GM19468 (cell line): ENCODE data around the gene ERAP2.
"Not testable (repeated sequence)": the region's sequence is repeated elsewhere in the genome, so short reads cannot be mapped to it uniquely, and the experiment has no call there.

ENCODE experiments used
- ATAC-seq: cut with Tn5 transposase; IDR thresholded peaks from one replicate; pipeline ENCODE4 v1.9.1; 2021; ENCODE audit warnings: mild to moderate bottlenecking, moderate library complexity, moderate number of reproducible peaks; ENCODE audit not compliant: unreplicated experiment; ENCODE audit errors: extremely low read depth

Gene ERAP2

DNA sequence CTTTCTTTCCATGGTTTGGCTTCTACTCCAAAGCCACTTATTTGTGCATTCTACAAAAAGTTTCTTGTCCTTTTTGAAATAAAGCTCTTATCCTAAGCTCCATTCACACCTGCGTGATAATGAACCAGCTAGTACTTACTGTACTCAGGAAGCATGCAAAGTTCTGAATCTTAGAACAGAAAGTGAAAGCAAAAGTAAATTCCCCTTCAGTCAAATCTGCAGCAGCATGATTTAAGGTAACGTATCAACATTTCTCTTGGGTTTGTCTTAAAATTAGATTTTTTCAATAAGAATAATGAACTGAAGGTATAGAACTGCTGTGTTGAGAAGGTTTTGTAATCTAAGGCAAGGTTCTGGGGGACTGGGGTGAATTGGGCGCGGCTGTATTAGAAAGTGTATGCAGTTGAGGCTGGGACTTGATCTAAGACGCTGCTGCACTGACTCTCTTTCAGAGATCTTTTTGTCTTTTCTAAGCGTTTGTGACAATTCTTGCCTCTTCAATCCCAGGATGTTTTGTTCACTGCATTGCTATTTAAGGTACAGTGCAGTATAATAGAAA, at the start of gene ERAP2:
ERAP2 (plus strand) TSS at position 209 of the 559 bp plus-strand sequence. CDS start 3,186 bp downstream, outside the sequence.
- peak; percentile 52 for ATAC-seq

DNA sequence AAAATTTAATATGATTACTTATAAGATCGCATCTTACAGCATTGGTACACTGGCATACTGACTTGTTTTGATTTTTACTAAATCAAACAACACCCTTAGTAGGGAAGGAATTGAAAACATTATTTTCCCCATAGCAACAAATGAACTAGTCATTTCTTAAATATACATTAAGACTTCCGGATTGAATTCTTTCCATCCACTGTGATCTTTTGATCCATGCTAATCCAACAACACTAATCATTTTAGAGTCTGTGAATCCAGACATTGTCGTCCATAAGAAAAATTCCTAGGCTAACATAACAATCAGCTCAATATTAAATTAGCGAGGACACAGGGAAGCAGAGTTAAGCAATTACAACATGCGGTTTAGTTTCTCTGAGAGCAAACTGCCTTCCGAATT, 47.0 kb upstream of the ERAP2 start:
- ATAC-seq = no peak

DNA sequence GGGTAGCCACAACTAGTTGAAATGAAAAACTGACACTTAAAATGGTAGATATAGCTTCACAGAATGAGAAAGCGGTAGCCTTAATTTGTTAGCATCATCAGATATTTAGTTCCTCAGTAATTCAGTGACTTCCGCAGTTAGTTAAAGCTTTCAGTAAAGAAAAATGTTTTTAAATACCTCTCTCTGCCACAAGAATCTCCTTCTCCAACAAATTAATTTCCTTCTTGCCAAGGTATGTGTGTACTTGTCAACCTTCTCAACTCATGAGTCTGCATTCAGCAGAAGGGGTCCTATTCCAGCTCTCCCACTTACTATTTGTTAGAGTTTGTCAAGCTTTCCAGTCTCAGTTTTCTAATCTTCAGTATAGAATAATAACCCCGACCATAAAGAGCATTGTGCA, 42.3 kb upstream of the ERAP2 start:
- ATAC-seq = no peak

DNA sequence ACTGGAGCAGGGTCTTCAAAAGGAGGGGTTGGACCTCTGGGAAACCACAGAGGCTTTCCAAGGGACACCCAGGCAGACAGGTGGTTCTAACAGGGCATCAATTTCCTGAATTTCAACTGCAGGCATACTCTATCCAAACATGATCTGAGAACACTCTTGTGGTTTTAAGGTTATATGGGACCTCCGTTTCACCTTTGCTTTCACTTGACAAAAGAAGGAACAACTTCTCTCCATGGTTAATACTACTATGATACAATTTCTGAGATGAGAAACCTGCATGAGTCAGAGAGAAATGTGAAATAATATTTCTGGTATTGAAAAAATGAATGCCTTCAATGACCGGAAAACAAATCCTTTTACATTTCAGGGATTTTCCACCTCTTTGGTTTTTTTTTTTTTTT, 40.5 kb upstream of the ERAP2 start:
- peak; percentile 36 for ATAC-seq

- ATAC-seq = no peak
Measured at GRCh38 chr5:96836817-96837216, 39.5 kb upstream of the ERAP2 start.

DNA sequence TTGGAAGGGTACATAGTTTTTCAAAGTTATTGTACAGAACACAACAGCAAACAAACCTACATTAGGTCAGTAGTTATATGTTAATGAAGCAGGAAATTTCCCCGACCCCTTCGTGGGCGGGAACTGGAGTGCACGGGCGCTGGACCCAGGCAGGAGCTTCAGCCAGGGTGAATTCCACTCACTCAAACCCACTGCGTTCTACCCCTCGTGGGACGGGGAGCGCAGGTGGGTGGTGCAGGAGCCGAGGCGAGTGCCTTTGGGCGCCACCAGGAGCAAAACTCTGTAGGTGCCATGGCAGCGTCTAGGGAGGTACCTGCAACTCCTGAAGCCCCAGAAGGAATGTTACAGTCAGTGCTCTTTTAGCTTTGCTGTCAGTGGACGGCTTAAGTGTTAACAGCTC, 39.0 kb upstream of the ERAP2 start:
- no peak for ATAC-seq

- ATAC-seq = no peak
Measured at GRCh38 chr5:96838201-96839070, 37.9 kb upstream of the ERAP2 start.

GRCh38 chr5:96839071-96839592, 37.2 kb upstream of the ERAP2 start:
- ATAC-seq = no peak

DNA sequence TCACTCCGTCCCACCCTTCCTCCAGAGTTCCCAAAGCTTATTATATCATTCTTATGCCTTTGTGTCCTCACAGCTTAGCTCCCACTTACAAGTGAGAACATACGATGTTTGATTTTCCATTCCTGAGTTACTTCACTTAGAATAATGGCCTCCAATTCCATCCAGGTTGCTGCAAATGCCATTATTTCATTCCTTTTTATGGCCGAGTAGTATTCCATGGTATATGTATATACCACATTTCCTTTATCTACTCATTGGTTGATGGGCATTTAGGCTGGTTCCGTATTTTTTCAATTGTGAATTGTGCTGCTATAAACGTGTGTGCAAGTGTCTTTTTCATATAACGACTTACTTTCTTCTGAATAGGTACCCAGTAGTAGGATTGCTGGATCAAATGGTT, 34.4 kb upstream of the ERAP2 start:
- ATAC-seq = not testable (repeated sequence)

DNA sequence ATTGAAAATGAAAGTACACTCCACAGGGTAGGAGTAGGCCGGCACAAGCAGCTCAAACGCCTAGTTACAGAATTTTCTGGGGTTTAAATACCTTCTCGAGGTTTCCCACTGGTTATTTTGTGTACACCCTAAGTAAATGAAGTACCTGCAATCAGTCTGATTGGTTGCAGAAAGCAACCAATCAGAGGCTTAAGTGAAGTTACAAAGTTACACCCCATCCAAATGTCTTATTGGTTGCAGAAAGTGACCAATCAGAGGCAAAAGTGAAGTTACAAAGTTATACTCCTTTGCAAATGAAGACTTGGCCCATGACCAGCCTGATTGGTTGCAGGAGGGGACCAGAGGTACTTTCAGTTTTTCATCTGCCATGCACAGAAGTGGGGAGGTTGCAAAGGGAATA, 33.2 kb upstream of the ERAP2 start:
- no peak for ATAC-seq

DNA sequence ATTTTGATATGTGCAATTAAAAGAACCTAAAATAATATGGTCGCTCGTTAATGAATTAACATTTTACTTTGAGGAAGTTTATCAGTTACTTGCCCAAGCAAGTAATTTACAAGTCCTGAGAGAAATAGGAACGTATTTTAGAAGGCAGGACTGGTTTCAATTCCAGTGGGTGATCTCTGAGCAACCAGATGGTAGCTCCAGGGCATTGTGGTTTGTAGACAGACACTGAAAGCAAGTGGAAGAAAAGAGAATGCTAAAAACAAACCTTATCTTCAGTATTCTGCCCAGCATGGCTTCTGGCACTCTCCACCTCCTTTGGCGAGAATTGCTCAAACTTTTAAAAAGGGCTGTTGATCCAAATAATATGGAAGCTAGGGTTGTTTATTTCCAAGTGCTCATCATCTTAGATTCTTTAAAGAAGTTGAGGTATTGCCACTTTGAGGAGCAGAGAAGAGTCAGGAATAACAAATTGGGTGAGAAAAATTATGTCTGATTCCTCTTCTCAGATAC, 31.8 kb upstream of the ERAP2 start:
- ATAC-seq = no peak

- no peak for ATAC-seq
Measured at GRCh38 chr5:96851312-96852062, 24.8 kb upstream of the ERAP2 start.

DNA sequence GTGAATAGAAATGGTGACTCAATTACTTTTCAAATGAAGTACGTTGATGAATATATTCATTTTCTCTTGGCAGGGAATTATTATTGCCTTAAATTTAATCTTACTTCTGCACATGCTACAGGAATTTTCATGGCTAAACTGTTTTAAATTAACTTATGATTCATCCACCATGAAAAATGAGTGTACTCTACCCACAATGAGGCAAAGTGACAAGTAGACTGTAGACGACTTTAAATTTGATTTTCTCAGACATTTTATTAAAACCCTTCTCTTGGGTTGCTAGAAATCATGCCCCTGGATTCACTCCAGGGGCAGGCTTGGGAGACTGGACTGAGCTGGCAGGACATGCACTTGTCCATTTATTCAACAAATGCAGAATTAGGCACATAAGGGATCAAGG, 23.5 kb upstream of the ERAP2 start:
- no peak for ATAC-seq

DNA sequence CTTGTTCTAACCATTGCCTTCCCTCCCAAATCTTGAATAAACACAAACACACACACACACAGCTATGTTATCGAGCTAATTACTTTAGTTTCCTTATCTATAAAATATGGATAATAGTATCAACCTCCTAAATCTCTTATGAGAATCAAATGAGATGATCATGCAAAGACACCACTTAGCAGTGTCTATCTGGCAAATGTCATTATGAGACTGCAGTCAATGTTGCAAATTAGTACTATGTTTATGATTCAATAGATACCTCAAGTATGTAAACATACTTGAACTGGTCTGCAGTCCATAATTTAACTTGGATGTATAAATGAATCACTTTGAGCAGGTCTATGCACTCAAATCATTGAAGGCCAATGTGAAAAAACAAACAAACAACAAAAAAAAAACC, 22.2 kb upstream of the ERAP2 start:
- ATAC-seq = no peak

- no peak for ATAC-seq
Measured at GRCh38 chr5:96855031-96855872, 21.0 kb upstream of the ERAP2 start.

DNA sequence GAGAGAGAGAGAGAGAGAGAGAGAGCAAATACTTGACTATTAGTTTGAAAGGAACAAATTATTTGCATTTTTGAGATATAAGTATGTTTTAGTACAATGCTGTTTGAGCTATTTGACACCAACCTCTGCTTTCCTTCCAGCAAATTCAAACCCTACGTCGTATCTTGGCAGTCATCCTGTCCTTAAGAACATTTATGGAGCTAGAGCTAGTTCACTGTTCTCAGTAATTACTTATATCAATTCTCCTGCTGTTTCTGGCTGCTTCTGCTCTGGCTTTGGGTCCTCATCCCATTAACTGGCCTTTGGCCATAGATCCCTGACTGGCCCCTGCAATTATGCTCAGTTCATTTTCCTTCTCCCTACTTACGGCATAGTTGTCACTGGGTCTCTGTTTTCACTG, 19.9 kb upstream of the ERAP2 start:
- ATAC-seq = no peak

GRCh38 chr5:96857454-96857853, 18.8 kb upstream of the ERAP2 start:
- ATAC-seq = no peak

DNA sequence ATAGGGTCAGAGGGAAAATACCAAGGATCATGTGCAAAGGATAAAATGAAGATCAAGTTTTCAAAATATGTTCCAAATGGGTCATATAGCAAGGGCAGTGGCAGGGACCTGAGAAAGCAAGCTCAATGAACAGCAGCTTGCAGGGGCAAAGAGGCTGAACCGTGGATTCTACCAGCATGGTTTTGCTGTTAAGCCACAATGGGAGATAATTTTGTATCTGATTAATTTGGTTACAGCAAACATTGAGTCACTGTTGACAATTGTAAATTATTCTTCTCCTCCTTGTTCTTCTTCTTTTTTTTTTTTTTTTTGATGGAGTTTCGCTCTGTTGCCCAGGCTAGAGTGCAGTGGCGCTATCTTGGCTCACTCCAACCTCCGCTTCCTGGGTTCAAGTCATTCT, 18.4 kb upstream of the ERAP2 start:
- ATAC-seq = no peak

DNA sequence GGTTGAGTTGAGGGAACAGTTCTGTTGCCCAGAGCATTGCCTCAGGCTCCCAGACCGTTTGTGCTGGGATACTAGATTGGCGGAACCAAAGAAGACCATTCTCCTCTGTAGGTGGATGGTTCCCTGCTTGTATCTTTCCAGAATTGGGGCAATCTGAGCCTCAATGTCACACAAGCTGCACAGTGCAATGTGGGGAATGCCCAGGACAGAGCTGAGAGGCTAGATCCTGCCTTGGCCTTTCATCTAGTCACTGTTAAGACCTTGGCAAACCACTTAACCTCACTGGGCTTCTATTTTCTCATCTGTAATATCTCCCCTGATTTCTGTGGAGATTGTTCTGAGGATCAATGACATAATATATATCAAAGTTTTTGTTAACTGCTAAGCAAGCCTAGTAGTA, 16.9 kb upstream of the ERAP2 start:
- ATAC-seq = no peak

- no peak for ATAC-seq
Measured at GRCh38 chr5:96861076-96861475, 15.2 kb upstream of the ERAP2 start.
